GM12878 (cell line): ENCODE results near the gene ST8SIA3. TPM values are rescaled to one million over a fixed set of nuclear protein-coding genes. Genes with fewer than 3 reads are reported as not detected.

Experiments used
- ATAC-seq: fragments of 200-7000 bp; cut with Tn5 transposase; 3 replicates; pipeline ENCODE4 v1.9.1; 2020; ENCODE audit warnings: mild to moderate bottlenecking, moderate library complexity
- BruUV-seq: library from RNA; stranded (reverse); fragments of 400-500 nt; replicated peaks from 2 replicates; lab custom pipeline; 2021; lab: Mats Ljungman, UMichigan
- CTCF ChIA-PET: fragments of 300-600 bp; sonication (Branson Sonifier 250); formaldehyde crosslinking; extraction: SDS; loops from one replicate; lab custom pipeline; 2021; ENCODE audit warnings: inconsistent platforms; lab: Yijun Ruan, JAX
- POLR2A ChIA-PET: fragments of 350-600 bp; formaldehyde crosslinking; extraction: SDS; loops from one replicate; lab custom pipeline; 2021; ENCODE audit warnings: inconsistent platforms; lab: Charles Lee
- RAD21 ChIA-PET: fragments of 300-600 bp; sonication (Branson Sonifier 250); formaldehyde crosslinking; loops from one replicate; lab custom pipeline; 2023; ENCODE audit warnings: antibody characterized with exemption; ENCODE audit not compliant: unreplicated experiment; lab: Charles Lee
- SMC1A ChIA-PET: fragments of 300-600 bp; sonication (Branson Sonifier 250); formaldehyde crosslinking; loops from one replicate; lab custom pipeline; 2023; ENCODE audit not compliant: unreplicated experiment, uncharacterized antibody; lab: Charles Lee
- DNase-seq: peaks from one replicate; pipeline ENCODE4 v3.0.0-alpha.2; 2011; ENCODE audit warnings: low read depth, low spot score
- FAIRE-seq: peaks from 3 replicates; lab custom pipeline; 2011; peaks lifted over from hg19 to GRCh38; lab: Jason Lieb, UNC
- H2AFZ ChIP-seq: 2 replicates; pipeline ENCODE4 v1.6.0; 2011; ENCODE audit warnings: low read depth, low read length, control low read depth; ENCODE audit not compliant: control insufficient read depth
- H3K27ac ChIP-seq: 2 replicates; pipeline ENCODE4 v1.5.1; 2011; ENCODE audit warnings: control low read depth; ENCODE audit not compliant: control insufficient read depth, insufficient read depth
- H3K27me3 ChIP-seq, 2 experiments: replicated peaks in 1 of 2; 2 replicates each; pipeline versions ENCODE4 v1.6.0 to v1.6.1; 2011; ENCODE audit warnings: low read length in 1 of 2; ENCODE audit not compliant: control insufficient read depth in 2 of 2, insufficient read depth in 2 of 2
- H3K36me3 ChIP-seq, 2 experiments: 2 replicates each; pipeline ENCODE4 v1.5.1; 2011; ENCODE audit warnings: low read length in 1 of 2; ENCODE audit not compliant: control insufficient read depth in 2 of 2, insufficient read depth in 2 of 2
- H3K4me1 ChIP-seq: 2 replicates; pipeline ENCODE4 v1.6.1; 2011; ENCODE audit warnings: mild to moderate bottlenecking, low read length, moderate library complexity, mixed read lengths; ENCODE audit not compliant: control insufficient read depth, insufficient read depth
- H3K4me2 ChIP-seq: 2 replicates; pipeline ENCODE4 v1.6.0; 2011; ENCODE audit warnings: control low read depth; ENCODE audit not compliant: control insufficient read depth, insufficient read depth
- H3K4me3 ChIP-seq: fragments of 200-600 bp; sonication (generic); 2 replicates; pipeline ENCODE4 v1.5.1; 2016
- H3K79me2 ChIP-seq: 2 replicates; pipeline ENCODE4 v1.6.0; 2011; ENCODE audit warnings: low read length; ENCODE audit not compliant: control insufficient read depth, insufficient read depth
- H3K9ac ChIP-seq: 2 replicates; pipeline ENCODE4 v1.8.0; 2011; ENCODE audit warnings: low read length, control low read depth, mixed read lengths; ENCODE audit not compliant: control insufficient read depth, insufficient read depth
- H3K9me3 ChIP-seq: replicated peaks from 3 replicates; pipeline ENCODE4 v1.5.1; 2011; ENCODE audit warnings: mild to moderate bottlenecking, low read length; ENCODE audit not compliant: control insufficient read depth, insufficient read depth
- H4K20me1 ChIP-seq: 2 replicates; pipeline ENCODE4 v1.6.0; 2011; ENCODE audit not compliant: control insufficient read depth, insufficient read depth
- KAT2A ChIP-seq: conservative IDR thresholded peaks from 2 replicates; pipeline ENCODE4 v1.6.1; 2011; ENCODE audit warnings: low read depth, low read length; ENCODE audit not compliant: control insufficient read depth
- SMAD5 ChIP-seq: IDR thresholded peaks from 2 replicates; pipeline ENCODE4 v1.6.1; 2016; ENCODE audit warnings: antibody characterized with exemption, low read depth
- SRF ChIP-seq, 2 experiments: IDR thresholded peaks; 2 replicates each; pipeline ENCODE4 v1.6.1; 2011; ENCODE audit warnings: low read depth in 2 of 2, low read length in 2 of 2, mild to moderate bottlenecking in 1 of 2, moderate library complexity in 1 of 2
- WGBS: methylation state at CpG from one replicate; pipeline ENCODE4 v1.1.6; 2016; ENCODE audit warnings: low lambda C conversion rate; ENCODE audit not compliant: insufficient replicate concordance, insufficient coverage; ENCODE audit errors: missing lambda C conversion rate; 5-methylcytosine and 5-hydroxymethylcytosine counted together
- in situ Hi-C: fragments of 300-500 bp; cut with MboI; formaldehyde crosslinking; loops from 9 replicates; pipeline ENCODE4 v1.14.3; 2018; ENCODE audit warnings: mixed read lengths
- intact Hi-C: fragments of 100-400 bp; cut with micrococcal nuclease; formaldehyde crosslinking; loops from one replicate; pipeline ENCODE4 v1.14.2; 2022; ENCODE audit not compliant: unreplicated experiment
- polyA plus RNA-seq, 11 experiments: library from polyadenylated mRNA; depleted of rRNA in 4 of 11; unstranded in 6 of 11; stranded (reverse) in 5 of 11; fragments of >200 nt; fragmentation: Nextera tagmentation in 4 of 11; fragmentation: Illumina TruSeq in 1 of 11; extraction: Ambion mirVana in 4 of 11; extraction: Trizol in 1 of 11; gene quantifications; 1 replicate in 1 of 11; 2 replicates in 10 of 11; pipeline versions ENCODE4 v1.2.1 to v1.2.3, GENCODE V29; 2011 to 2016; ENCODE audit warnings: inconsistent platforms in 2 of 11, missing spikeins in 2 of 11, low read depth in 1 of 11
- total RNA-seq, 4 experiments: library from RNA; depleted of rRNA in 3 of 4; stranded (reverse); fragments of >200 nt in 3 of 4; fragmentation: Illumina TruSeq in 1 of 4; extraction: Trizol in 1 of 4; gene quantifications; 2 replicates each; pipeline versions ENCODE4 v1.2.1 to v1.2.3, GENCODE V29; 2013 to 2021
- TF ChIP-seq, protein P1 (sequence below): fragments of 450-650 bp; IDR thresholded peaks from 2 replicates; pipeline ENCODE4 v1.6.1; 2018; ENCODE audit warnings: borderline replicate concordance, mild to moderate bottlenecking; ENCODE audit not compliant: partially characterized antibody
- TF ChIP-seq, protein P2 (sequence below): fragments of 450-650 bp; IDR thresholded peaks from 2 replicates; pipeline ENCODE4 v1.6.1; 2017; ENCODE audit warnings: mild to moderate bottlenecking
- TF ChIP-seq, protein P3 (sequence below): IDR thresholded peaks from 2 replicates; pipeline ENCODE4 v1.6.1; 2011; ENCODE audit warnings: mild to moderate bottlenecking, low read depth, low read length, moderate library complexity; ENCODE audit not compliant: insufficient replicate concordance

The ST8SIA3 gene
- total and polyA plus RNA-seq, 10 of the 15 experiments (the other 5 are each of a cell fraction or from before 2014, with no cell fraction given): under 0.01 TPM; not detected in 9

DNA sequence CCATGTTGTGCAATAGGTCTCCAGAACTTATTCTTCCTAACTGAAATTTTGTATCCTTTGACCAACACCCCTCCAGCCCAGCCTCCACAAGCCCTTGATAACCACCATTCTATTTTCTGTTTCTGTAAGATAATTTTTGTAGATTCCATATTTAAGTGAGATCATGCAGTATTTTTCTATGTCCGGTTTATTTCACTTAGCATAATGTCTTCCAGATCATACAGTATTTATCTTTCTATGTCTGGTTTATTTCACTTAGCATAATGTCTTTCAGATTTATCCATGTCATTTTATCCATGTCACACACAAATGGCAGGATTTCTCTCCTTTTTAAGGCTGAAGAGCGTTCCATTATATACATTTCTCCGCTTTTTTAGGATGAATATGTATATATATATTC, 58.4 kb downstream of the ST8SIA3 start:
- intact Hi-C loops: no loop called here
- ChIA-PET RAD21 (no interaction called here), POLR2A (no interaction called here), CTCF (no interaction called here), SMC1A (interaction anchor here (1.2 kb wide), 1 partner anchor 9 kb away, joined by 4 read pairs; no protein-coding TSS in a partner anchor)
- Histone ChIP-seq H3K9ac (no peak overlapping the region), H2AFZ (no peak overlapping the region), H3K9me3 (no peaks in the 10 kb centered on the region), H3K27ac (no peak overlapping the region), H3K4me1 (no peaks in the 10 kb centered on the region), H3K36me3 (no peaks in the 10 kb centered on the region), H4K20me1 (no peaks in the 10 kb centered on the region), H3K4me2 (no peak overlapping the region), H3K4me3 (no peak overlapping the region), H3K27me3 (no peaks in the 10 kb centered on the region), H3K79me2 (no peaks in the 10 kb centered on the region)
- no peak for TF ChIP-seq SMAD5
- TF ChIP-seq, protein P1, sequence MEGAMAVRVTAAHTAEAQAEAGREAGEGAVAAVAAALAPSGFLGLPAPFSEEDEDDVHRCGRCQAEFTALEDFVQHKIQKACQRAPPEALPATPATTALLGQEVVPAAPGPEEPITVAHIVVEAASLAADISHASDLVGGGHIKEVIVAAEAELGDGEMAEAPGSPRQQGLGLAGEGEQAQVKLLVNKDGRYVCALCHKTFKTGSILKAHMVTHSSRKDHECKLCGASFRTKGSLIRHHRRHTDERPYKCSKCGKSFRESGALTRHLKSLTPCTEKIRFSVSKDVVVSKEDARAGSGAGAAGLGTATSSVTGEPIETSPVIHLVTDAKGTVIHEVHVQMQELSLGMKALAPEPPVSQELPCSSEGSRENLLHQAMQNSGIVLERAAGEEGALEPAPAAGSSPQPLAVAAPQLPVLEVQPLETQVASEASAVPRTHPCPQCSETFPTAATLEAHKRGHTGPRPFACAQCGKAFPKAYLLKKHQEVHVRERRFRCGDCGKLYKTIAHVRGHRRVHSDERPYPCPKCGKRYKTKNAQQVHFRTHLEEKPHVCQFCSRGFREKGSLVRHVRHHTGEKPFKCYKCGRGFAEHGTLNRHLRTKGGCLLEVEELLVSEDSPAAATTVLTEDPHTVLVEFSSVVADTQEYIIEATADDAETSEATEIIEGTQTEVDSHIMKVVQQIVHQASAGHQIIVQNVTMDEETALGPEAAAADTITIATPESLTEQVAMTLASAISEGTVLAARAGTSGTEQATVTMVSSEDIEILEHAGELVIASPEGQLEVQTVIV: no peak
- TF ChIP-seq, protein P2, sequence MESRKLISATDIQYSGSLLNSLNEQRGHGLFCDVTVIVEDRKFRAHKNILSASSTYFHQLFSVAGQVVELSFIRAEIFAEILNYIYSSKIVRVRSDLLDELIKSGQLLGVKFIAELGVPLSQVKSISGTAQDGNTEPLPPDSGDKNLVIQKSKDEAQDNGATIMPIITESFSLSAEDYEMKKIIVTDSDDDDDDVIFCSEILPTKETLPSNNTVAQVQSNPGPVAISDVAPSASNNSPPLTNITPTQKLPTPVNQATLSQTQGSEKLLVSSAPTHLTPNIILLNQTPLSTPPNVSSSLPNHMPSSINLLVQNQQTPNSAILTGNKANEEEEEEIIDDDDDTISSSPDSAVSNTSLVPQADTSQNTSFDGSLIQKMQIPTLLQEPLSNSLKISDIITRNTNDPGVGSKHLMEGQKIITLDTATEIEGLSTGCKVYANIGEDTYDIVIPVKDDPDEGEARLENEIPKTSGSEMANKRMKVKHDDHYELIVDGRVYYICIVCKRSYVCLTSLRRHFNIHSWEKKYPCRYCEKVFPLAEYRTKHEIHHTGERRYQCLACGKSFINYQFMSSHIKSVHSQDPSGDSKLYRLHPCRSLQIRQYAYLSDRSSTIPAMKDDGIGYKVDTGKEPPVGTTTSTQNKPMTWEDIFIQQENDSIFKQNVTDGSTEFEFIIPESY: no peak
- TF ChIP-seq SRF (IDR thresholded peaks at IDR 0.05; ENCODE audit: low read depth in 2 of 2, low read length in 2 of 2): no peak
- no peak for TF ChIP-seq KAT2A
- TF ChIP-seq, protein P3, sequence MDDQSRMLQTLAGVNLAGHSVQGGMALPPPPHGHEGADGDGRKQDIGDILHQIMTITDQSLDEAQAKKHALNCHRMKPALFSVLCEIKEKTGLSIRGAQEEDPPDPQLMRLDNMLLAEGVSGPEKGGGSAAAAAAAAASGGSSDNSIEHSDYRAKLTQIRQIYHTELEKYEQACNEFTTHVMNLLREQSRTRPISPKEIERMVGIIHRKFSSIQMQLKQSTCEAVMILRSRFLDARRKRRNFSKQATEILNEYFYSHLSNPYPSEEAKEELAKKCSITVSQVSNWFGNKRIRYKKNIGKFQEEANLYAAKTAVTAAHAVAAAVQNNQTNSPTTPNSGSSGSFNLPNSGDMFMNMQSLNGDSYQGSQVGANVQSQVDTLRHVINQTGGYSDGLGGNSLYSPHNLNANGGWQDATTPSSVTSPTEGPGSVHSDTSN: no peak
- FAIRE-seq (no peak), ATAC-seq (no peak), DNase-seq (no peak)
- no TSS peak for BruUV-seq
- in situ Hi-C loops: no loop called here
- 57% methylated on average over 3 of the region's 3 CpGs for WGBS
